Activated CD4-positive, alpha-beta T cell treated with anti-CD3 and anti-CD28 coated beads, Interleukin-2, amount 50 U/mL, for 48 hours (primary cell): ENCODE results near the gene SNX3.
A peak's percentile ranks its signal among the peaks of the same experiment; 100 is the strongest.

Experiments
- DNase-seq, 2 experiments: peaks; one replicate each; pipeline ENCODE4 v3.0.0-alpha.2; 2020

The SNX3 gene

DNA sequence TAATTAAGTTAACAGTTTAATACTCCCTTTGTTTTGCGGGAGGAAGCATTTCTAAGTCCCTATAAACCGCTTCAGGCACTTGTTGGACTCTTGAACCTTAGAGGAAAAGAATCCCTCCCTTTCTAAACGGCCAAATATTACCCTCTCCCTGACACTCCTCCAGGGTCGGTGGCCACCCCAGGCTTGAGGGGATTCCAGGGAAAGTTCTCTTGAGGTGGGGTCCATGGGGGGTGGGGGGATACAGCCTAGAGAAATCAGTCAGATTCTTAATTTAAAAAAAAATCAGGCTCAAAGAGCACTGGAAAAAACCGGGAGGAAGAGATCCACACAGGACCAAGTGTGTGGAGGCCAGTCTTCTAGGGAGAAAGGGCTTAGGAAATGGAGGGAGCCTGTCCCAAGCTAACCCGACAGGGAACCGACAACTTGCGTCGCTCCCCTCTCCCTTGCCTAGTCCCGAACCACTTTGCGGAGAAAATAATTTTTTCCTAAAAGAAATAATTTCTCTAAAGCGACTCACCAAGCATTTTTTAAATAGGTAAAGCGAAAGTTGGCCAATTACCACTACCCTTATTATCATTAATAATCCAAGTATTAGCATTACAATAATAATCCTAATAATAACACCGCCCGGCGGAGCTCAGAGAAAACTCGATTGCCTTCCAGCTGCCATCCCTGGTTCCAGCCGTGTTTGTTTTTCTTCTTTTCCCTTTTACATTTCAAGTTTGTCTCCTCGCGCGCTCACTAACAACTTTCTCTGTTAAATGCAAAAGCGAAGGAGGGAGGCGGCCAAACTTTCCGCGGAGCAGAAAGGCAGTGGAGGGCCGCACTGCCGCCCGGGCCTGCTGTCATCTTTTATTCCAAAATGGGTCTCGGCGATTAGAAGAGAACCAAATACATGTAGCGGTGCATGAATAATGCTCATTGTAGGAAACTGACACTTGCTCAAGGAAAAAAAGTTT lies 90.2 kb downstream of the SNX3 start:
- DNase-seq: no peak

DNA sequence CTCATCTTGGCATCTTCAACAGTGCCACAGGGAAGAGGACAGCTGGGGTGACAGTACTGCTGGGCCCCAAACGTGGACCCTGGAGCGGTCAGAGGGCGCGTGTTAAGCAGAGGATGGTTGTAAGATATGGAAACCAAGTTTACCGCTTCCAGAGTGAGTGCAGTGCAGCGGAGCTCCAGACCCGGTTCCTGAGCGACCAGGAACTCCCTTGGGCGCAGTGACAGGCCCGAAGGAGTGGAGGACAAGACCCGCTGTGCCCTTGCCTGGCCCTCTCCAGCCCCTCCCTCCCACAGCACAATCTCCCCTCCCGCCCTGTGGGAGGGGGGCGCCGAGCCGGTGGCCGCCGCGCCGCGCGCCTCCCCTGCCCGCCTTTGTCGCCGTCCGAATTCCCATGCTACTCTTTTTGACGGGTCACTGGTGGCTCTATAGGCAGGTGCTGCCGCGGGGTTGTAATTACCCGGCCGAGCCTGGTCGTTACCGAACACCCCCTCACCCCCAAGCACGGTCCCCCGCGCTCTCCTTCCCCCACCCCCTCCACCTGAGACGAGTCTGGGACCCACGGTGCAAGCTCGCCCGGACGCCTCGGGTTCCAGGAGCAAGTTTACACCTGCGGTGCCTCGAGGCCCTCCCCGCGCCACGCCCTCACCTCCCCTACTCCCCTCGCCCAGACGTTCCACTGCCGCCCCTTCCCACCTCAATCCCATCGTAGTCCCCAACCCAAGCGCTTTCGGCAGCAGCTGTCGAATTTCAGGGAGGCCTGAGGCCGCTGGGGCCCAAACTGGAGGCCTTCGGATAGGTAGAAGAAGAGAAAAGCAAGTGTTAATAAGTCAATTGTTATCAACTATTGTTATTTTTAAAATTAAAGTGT lies 91.1 kb downstream of the SNX3 start:
- DNase-seq: no peak

DNA sequence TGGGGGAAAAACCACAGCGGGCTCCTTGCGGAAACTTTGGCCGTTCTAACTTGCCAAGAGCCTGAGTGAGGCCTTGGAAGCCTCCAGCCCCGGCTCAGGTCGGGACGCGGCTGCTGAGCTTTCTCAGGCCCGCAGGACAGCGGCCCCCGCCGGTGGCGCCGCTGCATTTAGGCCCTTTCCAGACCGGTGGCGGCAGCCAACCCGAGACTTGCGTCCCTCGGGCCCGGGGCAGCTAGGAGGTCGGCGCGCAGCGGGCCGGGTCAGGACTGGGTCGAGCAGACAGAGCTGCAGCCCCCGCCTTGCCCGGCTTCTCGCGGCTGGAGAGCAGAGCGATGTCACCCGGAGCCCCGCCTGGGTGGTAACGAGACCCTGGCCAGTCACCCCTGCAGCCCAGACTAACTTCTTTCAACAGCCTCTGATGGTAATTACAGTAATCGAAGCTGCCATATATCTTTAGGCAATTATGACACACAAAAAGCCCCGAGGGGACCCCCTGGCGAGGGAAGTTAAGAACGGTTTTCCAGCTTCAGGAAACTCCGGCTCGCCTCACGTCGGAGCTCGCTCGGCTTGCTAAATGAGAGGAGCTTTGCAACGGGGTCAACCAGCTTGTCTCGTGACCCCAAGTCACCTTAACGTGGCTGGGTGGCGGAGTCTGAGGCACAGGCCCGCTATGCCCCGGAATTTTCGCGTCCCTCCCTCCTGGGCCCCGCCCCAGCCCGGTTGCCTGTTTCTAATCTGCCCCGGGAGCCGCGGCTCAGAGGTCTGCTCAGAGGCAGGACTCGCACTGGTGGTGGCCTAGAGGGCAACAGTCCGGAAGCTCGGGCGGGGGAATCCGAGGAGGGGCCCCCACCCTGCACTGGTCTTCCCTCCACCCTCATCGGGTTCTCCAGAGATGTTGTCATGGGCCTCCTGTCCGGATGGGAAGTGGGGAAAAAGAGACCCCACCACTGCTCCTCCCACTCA lies 92.1 kb downstream of the SNX3 start:
- peak; percentile 31 to 43 for DNase-seq

DNA sequence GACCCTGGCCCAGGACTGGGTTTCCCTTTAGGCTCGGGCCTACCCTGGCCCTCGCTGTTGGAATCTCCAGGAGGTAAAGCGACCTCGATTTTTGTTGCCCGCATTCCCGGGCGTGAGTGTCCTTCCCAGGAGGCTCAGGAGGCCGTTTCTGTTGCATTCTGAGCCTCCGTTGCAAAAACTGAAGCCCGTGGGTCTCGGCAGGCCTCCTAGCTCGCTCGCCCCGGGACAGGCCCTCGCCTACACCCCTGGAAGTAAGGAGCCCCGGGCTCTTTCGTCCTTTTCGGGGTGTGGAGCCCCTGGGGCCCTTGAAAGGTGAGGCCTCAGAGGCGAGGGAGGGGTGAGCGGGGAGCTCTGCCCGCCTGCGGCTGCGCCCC lies 92.8 kb downstream of the SNX3 start:
- DNase-seq: peak in 1 of 2 experiments; percentile 16

DNA sequence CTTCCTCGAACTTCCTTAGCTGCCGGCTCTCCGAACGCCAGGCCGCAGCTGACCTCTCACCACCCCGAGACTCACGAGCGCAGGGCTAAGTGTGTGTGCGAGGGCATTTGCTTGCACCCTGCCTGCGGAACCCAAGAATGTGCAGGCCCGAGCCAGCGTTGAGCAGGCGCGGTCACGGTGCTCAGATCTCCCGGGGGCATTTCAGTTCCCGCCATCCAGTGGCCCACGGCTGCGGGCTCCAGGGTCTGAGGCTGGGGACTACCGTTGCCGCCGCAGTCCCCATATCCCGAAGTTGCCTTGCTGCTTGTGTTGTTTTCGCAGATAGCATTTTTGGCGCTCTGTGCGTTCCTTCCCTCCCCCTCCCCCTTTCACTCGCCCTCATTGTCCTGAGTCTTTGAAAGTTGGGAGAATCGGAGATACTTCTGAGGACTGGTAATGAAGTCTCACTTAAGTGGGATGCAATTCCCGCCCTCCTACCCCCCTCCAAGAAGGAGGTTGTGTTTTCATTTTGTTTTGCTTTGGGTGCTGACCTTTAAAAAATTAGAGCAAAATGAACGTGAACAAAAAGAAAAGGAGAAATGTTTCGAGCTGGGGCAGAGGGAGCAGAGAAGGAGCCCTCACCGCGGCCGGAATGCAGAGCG lies 93.3 kb downstream of the SNX3 start:
- DNase-seq: peak; percentile 9 to 12

DNA sequence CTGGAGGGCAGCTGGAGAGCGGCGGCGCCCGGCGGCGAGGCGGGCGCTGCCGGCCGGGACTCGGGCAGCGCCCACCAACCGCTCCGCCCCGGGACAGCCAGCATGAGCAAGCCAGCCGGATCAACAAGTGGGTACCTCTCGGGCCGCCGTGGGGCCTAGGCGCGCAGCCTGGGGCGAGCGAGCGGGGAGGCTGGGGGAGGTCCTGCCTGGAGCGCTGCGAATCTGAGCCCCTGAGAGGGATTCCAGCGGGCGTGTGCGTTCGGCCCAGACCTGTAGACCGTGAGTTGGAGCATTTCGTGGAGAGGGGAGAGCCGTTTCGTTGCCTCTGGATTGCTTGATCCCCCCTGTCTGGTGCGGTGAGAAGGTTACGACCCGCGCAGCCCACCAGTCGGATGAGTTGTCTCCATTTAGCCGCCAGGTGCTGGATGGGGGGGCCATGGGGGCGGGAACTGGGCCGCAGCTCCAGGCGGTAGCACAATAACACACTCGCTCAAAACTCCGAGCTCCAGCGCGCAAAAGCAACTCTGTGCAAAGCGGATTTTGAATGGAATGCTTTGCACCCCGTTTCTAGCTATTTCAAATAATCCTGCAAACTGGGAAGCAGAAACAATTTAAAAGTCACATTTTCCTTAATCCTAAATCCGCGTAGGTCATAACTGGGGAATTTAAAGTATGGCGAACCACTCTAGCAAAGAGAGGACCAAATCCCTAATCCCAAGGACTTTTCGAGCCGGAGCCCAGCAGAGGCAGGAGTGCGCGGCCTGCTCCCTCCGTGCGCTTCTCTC lies 94.0 kb downstream of the SNX3 start:
- peak in 1 of 2 experiments; percentile 7 for DNase-seq

DNA sequence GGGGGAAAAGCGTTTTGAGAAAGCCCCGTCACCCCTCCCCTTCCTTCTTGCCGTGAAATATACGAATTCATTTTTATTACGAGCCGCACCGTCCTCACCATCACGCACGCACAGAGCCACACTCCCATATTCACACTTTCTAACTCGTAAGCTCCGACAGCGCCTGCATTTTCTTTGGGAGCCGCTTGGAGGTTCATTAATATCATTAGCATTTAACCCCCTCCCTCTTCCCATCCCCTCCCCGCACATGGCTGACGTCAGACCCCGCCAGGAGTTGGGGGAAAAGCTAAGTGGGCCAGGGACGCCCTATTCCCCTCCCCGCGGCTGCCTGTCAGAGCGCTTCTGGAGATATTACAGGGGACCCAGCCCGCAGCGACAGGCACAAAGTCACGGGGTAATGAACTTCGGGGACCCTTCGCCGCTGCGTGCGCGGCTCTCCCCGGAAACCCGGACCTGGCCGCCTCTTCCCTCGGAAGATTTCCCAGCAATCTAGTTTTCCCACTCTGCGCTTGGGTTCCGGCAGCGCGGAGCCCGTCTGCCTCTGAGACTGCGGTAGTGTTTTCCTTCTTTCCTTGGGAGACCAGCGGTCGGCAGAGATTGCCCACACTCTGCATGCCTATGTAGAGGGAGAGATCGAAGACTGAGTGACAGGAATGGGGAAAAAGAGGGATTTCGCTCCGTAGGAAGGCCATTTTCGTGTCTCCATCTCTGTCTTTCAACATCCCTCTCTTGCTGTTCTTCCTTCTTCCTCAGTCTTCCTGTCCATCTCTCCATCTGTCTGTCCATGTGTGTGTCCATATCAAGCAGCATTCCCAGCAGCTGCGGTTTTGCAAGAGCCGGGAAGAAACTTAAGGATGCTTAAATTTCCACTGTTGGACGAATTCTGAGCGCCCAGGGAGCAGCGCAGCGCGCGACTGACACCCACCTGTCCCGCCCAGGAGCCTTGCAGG lies 94.9 kb downstream of the SNX3 start, which contains the start of gene NR2E1:
Gene NR2E1 (plus strand): TSS at position 309 of the 950 bp plus-strand sequence. CDS start 744 bp downstream, outside the sequence.
- peak; percentile 7 for DNase-seq

DNA sequence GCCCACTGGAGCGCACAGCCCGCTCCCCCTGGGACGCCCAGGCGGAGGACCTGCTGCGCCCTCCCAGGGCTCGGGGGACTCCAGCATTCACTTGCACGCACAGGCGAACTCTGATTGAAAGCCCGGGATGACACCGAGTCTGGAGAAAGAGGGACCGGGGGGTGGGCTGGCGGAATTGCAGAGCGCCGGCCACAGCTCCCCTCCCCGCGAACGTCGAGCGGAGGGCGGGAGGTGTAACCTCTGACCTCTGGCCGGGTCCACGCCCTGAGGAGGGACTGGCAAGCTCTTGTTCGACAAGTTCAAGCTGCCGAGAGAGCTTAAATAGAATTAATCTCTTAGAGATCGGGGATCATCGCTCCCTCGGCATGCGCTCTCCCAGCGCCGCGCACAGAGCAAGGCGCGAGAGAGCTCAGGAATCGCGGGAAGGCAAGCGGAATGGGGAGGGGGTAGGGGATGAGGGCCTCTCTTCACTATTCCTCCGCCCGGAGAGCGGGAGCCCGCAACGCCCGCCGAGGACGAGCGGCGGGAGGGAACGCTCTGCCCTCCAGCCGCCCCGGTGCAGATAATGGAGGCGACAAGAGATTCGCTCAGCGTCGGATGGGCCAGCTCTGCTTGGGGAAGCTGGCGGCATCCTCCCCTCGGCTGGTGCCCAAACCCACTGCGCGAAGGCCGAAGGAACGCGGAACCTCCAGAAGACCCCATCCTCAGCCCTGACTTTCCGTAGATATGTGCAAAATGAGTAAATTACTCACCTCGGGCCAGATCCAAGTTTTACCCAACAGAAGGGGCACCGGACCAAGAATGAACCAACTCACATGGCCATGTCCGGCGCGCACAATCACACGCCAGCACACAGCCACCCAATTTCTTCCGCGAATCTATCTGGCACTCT lies 95.8 kb downstream of the SNX3 start:
- peak; percentile 5 to 10 for DNase-seq

DNA sequence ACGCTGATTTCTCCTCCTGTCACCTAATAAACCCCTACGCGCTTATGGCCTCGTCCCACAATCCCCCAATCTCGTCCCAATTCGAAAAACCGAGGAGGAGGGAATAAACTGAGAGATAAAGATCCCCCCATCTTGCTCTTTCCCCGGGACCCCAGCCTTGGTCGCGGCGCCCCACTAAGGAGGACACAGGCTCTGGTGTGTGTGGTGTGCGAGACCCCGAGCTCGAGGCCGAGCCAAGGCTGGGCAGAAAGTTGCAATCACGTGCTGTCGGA lies 96.4 kb downstream of the SNX3 start:
- DNase-seq: no peak

DNA sequence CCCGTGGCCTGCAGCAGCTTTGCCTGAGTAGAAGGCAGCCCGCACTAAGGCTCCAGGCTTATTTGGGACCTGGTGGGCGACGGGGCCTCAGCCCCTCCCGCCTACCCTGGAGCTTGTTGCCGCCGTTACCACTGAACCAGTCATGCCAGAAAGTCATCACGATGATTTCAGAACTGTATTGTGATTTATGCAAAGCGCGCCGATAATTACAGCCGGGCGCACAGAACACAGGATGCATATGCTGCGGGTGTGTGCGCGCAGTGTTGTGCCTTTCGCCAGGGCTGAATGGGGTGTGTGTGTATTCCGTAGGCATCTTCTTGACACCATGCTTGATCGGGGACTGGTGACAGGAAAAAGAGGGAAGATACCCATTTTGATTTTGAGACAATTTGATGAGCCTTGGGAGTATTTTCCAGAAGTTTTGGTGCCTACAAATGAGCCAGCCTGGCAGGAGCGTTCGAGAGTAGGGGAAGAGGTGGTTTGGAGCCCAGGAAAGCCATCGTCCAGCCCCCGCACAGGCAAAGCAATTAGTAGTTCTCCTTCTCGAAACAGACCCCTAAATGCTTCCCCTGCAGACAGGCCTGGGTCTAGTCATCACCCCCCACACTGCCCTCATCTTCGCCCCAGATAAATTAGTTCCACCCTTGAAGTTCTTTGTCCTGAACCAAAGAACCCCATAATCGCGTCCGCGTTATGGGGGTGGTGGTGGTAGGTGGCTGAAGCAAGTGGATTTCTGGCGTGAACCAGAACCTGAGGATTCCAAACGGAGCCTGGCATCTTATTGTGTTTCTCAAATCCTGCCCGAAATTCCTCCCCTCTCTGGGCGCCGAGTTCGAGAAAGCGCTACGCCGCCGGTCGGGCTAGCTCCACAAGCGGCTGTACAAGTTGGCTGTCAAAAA lies 96.9 kb downstream of the SNX3 start:
- DNase-seq: peak; percentile 7 to 9

DNA sequence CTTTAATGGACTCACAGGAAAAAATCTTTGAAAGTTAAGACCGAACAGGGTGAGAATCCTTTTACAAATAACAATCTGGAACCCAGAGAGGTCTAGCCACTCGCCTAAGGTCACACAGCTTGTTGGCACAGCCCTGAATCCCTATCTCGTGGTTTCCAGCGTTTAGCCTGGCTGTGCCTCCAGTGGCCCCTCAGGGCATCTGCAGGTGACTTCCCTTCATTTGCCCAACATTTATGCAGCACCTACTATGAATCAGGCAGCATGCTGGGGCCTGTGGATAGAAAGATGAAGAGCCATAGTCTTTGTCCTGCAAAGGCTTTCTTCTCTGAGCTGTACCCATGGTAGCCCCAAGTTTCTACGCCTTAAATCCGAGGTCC lies 97.6 kb downstream of the SNX3 start:
- DNase-seq: peak; percentile 7

DNA sequence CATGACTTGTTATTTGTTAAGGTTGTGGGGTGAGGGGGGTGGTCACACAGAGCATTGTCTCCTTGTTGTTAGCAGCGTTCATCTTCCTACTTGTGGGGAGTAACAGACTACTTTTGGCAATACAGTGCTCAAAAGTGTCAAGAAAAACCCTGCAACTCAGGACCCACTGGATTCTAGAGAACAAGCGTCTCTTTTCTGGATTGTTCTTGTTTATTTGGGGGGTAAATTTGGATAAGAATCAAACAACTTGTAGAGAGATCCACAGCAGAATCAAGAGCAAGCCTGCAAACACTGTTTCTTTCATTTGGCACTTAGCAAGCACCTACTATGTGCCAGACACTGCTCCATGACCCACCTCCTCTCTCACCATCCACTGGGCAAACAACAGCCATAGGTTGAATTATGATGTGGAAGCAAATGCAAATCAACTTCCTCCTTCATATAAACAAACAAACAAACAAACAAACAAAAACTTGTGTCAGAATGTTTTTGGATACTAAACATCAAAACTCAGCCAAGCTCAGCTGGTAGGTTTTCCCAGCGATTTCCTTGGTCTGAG lies 99.0 kb downstream of the SNX3 start:
- no peak for DNase-seq
